Esophagus muscularis mucosa (tissue), 3 donors: ENCODE data around the gene OTOGL.

Source experiments
- POLR2A ChIP-seq: fragments of 450-650 bp; IDR thresholded peaks from one replicate; pipeline ENCODE4 v1.6.1; 2017; ENCODE audit warnings: antibody characterized with exemption, moderate library complexity, mild to moderate bottlenecking, low read depth
- POLR2AphosphoS5 ChIP-seq, 2 donors: sonication (generic); formaldehyde crosslinking; IDR thresholded peaks; one replicate each; pipeline ENCODE4 v1.6.1; 2017; ENCODE audit warnings: antibody characterized with exemption in 2 of 2
- TF ChIP-seq, protein P1 (sequence below), 3 experiments: fragments of 200-600 bp in 2 of 3; fragments of 450-650 bp in 1 of 3; sonication (generic) in 2 of 3; IDR thresholded peaks; one replicate each; pipeline ENCODE4 v1.5.1; 2017 to 2019; ENCODE audit warnings: antibody characterized with exemption in 3 of 3, mild to moderate bottlenecking in 2 of 3, moderate library complexity in 1 of 3

DNA sequence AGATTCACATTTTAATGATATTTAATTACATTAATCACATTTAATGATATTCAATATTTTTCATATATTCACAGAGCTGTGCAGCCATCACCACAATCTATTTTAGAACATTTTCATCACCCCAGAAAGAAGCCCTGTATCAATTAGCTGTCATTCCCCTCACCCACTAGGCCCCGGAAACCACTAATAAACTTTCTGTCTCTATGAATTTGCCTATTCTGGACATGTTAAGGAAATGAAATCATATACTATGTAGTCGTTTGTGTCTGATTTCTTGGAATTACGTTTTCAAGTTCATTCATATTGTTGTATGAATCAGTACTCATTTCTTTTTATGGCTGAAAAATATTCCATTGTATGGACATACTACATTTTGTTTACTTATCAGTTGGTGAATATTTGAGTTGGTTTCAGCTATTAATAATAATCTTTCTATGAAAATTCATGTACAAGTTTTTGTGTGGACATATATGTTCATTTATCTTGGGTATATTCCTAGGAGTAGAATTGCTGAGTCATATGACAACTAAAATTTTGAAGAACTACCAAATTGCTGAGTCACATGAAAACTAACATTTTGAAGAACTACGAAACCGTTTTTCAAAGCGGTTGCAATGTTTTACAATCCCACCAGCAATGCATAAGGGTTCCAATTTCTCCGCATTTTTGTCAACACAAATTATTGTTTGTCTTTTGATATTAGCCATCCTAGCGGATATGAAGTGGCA lies 11.7 kb upstream of the OTOGL start:
- TF ChIP-seq, protein P1, sequence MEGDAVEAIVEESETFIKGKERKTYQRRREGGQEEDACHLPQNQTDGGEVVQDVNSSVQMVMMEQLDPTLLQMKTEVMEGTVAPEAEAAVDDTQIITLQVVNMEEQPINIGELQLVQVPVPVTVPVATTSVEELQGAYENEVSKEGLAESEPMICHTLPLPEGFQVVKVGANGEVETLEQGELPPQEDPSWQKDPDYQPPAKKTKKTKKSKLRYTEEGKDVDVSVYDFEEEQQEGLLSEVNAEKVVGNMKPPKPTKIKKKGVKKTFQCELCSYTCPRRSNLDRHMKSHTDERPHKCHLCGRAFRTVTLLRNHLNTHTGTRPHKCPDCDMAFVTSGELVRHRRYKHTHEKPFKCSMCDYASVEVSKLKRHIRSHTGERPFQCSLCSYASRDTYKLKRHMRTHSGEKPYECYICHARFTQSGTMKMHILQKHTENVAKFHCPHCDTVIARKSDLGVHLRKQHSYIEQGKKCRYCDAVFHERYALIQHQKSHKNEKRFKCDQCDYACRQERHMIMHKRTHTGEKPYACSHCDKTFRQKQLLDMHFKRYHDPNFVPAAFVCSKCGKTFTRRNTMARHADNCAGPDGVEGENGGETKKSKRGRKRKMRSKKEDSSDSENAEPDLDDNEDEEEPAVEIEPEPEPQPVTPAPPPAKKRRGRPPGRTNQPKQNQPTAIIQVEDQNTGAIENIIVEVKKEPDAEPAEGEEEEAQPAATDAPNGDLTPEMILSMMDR (IDR thresholded peaks at IDR 0.05): no peak
- TF ChIP-seq POLR2A (no peak), POLR2AphosphoS5 (IDR thresholded peaks at IDR 0.05) (no peak)
